Renal pelvis (tissue), 12 donors: ENCODE data around the gene OR51B2. TPM values are rescaled to one million over a fixed set of nuclear protein-coding genes. Genes with fewer than 3 reads are reported as not detected.
"Not testable (repeated sequence)": the region's sequence is repeated elsewhere in the genome, so short reads cannot be mapped to it uniquely, and the experiment has no call there.

Source experiments
- DNase-seq: peaks from one replicate; pipeline ENCODE4 v3.0.0-alpha.2; 2013
- long read RNA-seq, 16 experiments: transcript quantifications; one replicate each; lab custom pipeline, GENCODE V29; 2026
- polyA plus RNA-seq, 3 donors: library from polyadenylated mRNA; unstranded; fragments of 120-200 nt; gene quantifications; one replicate each; pipeline ENCODE4 v1.2.1, GENCODE V29; 2013; ENCODE audit not compliant: insufficient read length in 3 of 3

The OR51B2 gene
- polyA plus RNA-seq: not detected
- long read RNA-seq, donor 1: 0 reads
- long read RNA-seq, donor 2: 0 reads
- long read RNA-seq, donor 3: 0 reads
- long read RNA-seq, donor 4: 0 reads
- long read RNA-seq, donor 5: 0 reads
- long read RNA-seq, donor 6: 0 reads
- long read RNA-seq, donor 7: 0 reads
- long read RNA-seq, donor 8: 0 reads
- long read RNA-seq, donor 9: 0 reads
- long read RNA-seq, donor 10: 0 reads
- long read RNA-seq, donor 11: 0 reads
- long read RNA-seq, donor 12: 0 reads
- long read RNA-seq, donor 13, partial matches to known transcripts: 0 of 1 reads
- long read RNA-seq, donor 13, other reads (novel, unspliced or antisense): 0 of 1 reads
- long read RNA-seq, donor 14: 0 reads
- long read RNA-seq, donor 15: 0 reads
- long read RNA-seq, donor 16: 0 reads

DNA sequence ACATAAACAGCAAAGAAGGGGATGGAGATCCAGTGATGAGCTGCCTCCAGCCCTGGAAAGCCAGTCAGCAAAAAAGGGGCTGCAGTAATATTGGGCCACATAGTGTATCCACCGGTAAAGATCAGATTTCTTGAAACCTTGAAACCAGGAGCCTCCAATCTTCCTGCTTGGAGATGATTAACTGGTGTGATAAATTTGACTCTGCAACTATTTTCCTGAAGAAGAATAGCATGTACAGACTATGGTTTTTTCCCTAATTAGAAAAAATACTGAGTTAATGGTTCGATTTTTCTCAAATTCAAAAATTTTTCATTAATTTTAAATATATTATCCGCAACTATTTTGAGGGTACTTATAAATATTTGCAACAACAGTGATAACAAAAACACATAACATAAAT, at the start of gene OR51B2:
OR51B2 (minus strand) TSS at position 101 of the 400 bp plus-strand sequence; CDS start at position 101, 0 bp downstream.
- no peak for DNase-seq

- DNase-seq: no peak
Measured at GRCh38 chr11:5369789-5370188, 45.7 kb upstream of the OR51B2 start.

DNA sequence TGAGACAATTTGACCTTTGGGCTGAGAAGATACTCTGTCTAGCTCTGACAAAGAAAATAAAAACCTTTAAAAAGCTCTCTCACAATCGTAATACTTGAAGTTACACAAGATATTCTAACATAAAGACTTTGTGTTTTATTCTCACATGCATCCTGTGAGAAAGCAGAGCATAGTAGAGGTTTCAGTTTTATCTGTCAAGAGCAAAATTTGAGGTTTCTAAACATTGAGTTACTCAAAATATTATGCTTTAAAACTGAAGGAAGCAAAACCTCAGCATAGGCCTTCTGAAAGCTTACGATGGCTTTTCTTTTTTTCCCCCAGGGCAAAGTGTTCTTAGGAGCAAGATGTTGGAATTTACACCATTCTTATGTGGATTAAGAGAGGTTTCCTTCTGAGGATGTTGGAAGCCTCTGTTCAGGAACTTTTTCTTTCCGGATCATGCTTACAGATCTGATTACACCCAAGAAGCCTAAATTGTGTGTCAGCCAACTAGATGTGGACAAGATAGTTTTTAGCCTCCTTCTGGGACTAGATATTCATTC, 44.5 kb upstream of the OR51B2 start:
- no peak for DNase-seq

- DNase-seq: no peak
Measured at GRCh38 chr11:5367448-5368074, 43.5 kb upstream of the OR51B2 start.

DNA sequence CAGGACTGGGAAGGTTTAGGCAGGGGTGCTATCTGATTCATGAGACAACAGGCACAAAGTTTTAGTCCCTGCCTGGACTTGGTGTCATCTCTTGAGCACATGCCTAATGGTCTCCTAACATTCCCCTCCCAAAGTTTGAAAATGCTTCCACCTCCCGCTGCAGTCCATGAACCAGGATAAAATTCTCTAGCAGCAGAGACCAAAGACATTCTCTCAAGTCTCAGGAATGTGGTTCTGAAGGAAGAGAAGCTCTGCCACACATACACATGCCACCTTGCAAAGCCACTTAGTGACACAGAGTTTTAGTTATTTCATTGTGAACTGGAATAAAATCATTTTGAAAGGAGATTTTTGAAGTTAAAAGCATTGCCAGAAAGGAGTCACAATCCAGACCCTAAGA, 42.8 kb upstream of the OR51B2 start:
- DNase-seq: no peak

- not testable (repeated sequence) for DNase-seq
Measured at GRCh38 chr11:5366365-5366764, 42.3 kb upstream of the OR51B2 start.

- no peak for DNase-seq
Measured at GRCh38 chr11:5364214-5364613, 40.1 kb upstream of the OR51B2 start.

GRCh38 chr11:5363679-5364078, 39.6 kb upstream of the OR51B2 start:
- DNase-seq: no peak

GRCh38 chr11:5362017-5362625, 38.0 kb upstream of the OR51B2 start:
- no peak for DNase-seq

- DNase-seq: not testable (repeated sequence)
Measured at GRCh38 chr11:5356031-5356430, 31.9 kb upstream of the OR51B2 start.

DNA sequence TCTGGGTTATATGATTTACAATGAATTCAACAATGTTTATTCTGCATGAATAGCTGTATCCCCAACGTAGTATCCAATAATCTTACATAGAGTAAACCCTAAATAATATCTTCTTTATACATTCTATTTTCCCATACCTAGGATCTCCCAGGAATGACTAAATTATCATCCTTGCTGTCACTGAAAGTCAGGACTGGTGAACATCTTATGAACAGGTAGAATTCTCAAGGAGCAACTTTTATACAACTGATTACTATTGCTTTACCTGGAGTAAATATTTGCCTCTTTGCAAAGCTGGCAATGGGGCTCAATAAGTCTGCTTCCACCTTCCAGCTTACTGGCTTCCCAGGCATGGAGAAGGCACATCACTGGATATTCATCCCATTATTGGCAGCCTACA, 27.1 kb upstream of the OR51B2 start, which contains the start of gene OR51B6:
OR51B6 (plus strand) TSS at position 301 of the 400 bp plus-strand sequence; CDS start at position 301, 0 bp downstream.
- no peak for DNase-seq

DNA sequence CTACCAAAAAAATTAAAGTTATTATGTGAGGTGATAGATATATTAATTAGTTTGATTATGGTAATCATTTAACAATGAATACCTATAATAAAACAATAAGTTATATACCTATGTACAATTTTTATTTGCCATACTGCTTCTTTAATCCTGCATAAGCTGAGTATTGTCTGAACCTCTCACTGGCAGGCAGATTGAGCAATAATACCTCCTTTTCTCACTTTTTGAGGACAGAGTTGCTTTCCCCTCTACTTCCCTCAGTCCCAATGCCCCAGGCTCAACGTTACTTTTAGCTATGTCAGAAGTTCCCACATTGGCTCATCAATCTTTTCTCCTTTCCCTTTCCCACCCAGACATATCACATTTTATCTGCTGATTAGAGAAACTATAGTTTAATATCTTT, 25.5 kb upstream of the OR51B2 start:
- DNase-seq: no peak

DNA sequence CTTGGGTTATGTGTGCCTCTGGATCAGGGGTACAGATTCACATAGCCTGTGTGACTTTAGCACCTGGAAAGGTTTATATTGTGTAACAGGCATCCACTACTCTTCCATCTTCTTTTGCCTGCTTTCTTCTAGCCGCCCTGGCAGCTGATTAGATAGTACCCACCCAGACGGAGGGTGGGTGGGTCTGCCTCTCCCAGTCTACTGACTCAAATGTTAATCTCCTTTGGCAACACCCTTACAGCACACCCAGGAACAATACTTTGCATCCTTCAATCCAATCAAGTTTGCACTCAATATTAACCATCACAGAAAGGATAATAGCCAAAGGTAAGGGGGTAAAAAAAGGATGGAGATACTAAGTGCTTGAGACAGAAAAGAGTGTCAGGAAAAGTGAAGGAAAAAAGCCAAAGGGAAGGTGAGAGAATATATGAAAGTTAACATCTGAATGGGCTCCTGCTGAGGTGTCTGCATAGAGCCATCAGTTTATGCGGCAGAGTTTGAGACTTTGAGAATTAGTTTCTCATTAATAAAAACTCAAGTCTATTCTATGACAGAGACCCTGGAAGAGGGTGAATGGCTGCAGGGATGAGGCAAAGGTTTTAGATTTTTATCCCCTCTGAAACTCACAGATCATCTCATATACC, 24.6 kb upstream of the OR51B2 start:
- no peak for DNase-seq

GRCh38 chr11:5345831-5346230, 21.7 kb upstream of the OR51B2 start:
- no peak for DNase-seq

DNA sequence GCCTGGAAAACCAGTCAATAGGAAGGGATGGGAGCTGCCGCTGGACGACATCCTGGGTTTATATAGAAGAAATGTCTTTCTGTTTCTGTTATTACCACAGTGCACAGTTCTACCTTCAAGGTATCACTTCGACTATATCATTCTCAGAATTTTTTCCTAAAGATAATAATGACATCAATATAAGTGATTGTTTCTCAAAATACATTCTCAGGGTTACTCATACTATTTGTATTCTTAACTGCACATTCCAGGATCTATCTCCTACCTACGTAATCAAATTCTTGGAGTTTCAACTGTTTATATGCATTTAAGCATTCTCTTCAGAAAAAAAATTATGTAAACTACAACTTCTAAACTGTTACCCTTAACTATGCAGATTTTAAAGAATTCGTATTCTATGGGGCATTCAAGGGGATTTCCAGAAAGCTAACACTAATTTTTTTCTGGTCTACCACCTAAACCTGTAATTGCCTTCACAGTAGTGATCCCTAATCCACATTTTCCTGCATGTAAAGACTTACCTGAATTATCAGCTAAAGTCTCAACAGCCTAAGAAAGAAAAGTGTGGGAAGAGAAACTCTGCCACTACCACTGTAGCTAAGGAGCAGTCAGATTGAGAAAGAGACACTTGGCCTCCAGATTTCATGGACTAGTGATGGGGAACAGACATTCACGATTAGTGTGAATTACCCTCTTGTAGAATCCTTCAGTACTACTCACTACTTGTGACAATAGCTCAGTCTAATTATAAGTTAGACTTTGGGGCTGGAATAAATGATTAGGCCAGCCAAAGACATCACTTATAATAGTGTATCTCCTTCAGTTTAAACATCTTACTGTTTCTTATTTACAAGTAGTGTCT, 19.6 kb upstream of the OR51B2 start, which contains the start of gene OR51B5:
OR51B5 (minus strand) TSS at position 51 of the 862 bp plus-strand sequence; CDS start at position 51, 0 bp downstream.
- DNase-seq: no peak

GRCh38 chr11:5339771-5340322, 15.8 kb upstream of the OR51B2 start:
- DNase-seq: no peak

GRCh38 chr11:5337253-5337652, 13.2 kb upstream of the OR51B2 start:
- not testable (repeated sequence) for DNase-seq

GRCh38 chr11:5336331-5336730, 12.2 kb upstream of the OR51B2 start:
- DNase-seq: no peak

GRCh38 chr11:5335170-5335569, 11.1 kb upstream of the OR51B2 start:
- DNase-seq: no peak

GRCh38 chr11:5317292-5317691, 6.8 kb downstream of the OR51B2 start:
- DNase-seq: no peak
